ENCODE measurements around the gene PIAS4. TPM values are rescaled to one million over a fixed set of nuclear protein-coding genes. Genes with fewer than 3 reads are reported as not detected.

Gene PIAS4
- total RNA-seq, 1 donor from 2014 or later: 95.8 TPM

DNA sequence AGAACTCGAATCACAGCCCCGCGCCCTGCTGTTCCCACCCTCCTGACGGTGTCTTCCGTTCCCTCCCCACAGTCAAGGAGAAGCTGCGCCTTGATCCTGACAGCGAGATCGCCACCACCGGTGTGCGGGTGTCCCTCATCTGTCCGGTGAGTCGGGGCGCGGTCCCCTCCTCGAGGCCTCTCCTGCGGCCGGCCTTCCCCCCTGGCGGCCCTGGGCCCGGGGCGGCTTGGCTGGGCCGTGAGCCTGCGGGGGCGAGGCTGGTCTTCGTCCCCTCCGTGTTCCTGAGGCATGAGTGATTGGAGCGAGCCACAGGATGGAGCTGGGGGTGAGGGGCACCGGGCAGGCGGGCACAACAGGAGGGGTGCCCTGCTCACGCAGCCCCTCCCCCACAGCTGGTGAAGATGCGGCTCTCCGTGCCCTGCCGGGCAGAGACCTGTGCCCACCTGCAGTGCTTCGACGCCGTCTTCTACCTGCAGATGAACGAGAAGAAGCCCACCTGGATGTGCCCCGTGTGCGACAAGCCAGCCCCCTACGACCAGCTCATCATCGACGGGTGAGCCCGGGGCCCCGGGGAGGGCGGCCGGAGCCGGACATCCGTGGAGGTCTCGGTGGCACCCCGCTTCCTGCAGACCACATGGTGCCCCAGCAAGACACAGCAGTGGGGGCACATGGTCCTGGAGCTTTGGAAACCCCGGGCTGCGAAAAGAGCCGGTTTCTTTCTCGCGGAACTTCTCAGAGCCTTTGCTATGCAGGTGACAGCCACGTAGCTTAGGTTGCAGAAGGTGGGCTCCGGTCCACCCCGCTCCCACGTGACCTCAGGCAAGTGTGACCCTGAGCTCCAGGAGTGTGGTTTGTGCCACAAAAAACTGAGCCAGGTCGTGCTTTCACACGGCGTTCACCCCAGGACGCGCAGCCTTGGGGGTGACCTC, 25.8 kb downstream of the PIAS4 start:
- H3K4me1 Mint-ChIP-seq (ENCODE audit: low read depth, unreplicated experiment): peaks cover 2% of the 10 kb centered on the region
- DNase-seq: no peak
- H3K4me3 Mint-ChIP-seq (ENCODE audit: unreplicated experiment): no peak overlapping the region
- H3K36me3 Mint-ChIP-seq (ENCODE audit: unreplicated experiment): no peaks in the 10 kb centered on the region
- peaks cover 7% of the 10 kb centered on the region for H3K27me3 Mint-ChIP-seq (ENCODE audit: unreplicated experiment)
- H3K27ac Mint-ChIP-seq (ENCODE audit: unreplicated experiment): no peak overlapping the region
- H3K9me3 Mint-ChIP-seq (ENCODE audit: unreplicated experiment): peaks cover 4% of the 10 kb centered on the region
- TF ChIP-seq, protein P1, sequence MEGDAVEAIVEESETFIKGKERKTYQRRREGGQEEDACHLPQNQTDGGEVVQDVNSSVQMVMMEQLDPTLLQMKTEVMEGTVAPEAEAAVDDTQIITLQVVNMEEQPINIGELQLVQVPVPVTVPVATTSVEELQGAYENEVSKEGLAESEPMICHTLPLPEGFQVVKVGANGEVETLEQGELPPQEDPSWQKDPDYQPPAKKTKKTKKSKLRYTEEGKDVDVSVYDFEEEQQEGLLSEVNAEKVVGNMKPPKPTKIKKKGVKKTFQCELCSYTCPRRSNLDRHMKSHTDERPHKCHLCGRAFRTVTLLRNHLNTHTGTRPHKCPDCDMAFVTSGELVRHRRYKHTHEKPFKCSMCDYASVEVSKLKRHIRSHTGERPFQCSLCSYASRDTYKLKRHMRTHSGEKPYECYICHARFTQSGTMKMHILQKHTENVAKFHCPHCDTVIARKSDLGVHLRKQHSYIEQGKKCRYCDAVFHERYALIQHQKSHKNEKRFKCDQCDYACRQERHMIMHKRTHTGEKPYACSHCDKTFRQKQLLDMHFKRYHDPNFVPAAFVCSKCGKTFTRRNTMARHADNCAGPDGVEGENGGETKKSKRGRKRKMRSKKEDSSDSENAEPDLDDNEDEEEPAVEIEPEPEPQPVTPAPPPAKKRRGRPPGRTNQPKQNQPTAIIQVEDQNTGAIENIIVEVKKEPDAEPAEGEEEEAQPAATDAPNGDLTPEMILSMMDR (IDR thresholded peaks at IDR 0.05; ENCODE audit: partially characterized antibody, unreplicated experiment): no peak

- TF ChIP-seq, protein P1 (IDR thresholded peaks at IDR 0.05; ENCODE audit: partially characterized antibody, unreplicated experiment): no peak
- Mint-ChIP-seq H3K27me3 (ENCODE audit: unreplicated experiment) (peaks cover 12% of the 10 kb centered on the region), H3K4me1 (ENCODE audit: low read depth, unreplicated experiment) (peaks cover 4% of the 10 kb centered on the region), H3K27ac (ENCODE audit: unreplicated experiment) (no peak overlapping the region), H3K36me3 (ENCODE audit: unreplicated experiment) (no peaks in the 10 kb centered on the region), H3K9me3 (ENCODE audit: unreplicated experiment) (peaks cover 9% of the 10 kb centered on the region), H3K4me3 (ENCODE audit: unreplicated experiment) (no peak overlapping the region)
- DNase-seq: no peak
Measured at GRCh38 chr19:4034048-4035017, 26.8 kb downstream of the PIAS4 start.

DNA sequence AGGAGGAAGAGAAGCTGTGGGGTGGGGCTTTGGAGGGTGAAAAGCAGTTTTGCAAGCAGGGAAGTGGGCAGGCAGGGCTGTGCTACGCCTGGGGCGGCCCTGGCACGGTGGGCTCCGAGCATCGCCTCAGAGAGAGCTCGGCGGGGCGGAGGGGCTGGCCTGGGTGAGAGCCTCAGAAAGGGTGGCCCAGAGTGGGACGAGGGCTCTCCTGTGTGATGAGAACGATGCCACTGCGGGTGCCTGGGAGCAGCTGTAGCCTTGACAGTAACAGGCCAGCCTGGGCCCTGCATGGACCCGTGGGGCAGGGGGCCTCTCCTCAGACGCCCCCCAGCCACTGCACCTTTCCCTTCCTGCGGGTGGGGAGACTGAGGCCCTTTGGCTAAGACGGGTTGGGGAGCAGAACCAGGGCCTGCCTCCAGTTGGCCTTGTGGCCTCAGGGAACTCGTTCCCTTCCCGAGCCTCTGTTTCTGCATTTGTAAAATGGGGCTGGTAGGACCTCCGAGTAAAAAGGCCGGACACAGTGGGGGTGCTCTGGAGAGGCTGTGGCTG, 27.6 kb downstream of the PIAS4 start:
- TF ChIP-seq, protein P1 (IDR thresholded peaks at IDR 0.05; ENCODE audit: partially characterized antibody, unreplicated experiment): no peak
- no peak overlapping the region for H3K4me3 Mint-ChIP-seq (ENCODE audit: unreplicated experiment)
- H3K36me3 Mint-ChIP-seq (ENCODE audit: unreplicated experiment): no peaks in the 10 kb centered on the region
- peaks cover 13% of the 10 kb centered on the region for H3K27me3 Mint-ChIP-seq (ENCODE audit: unreplicated experiment)
- peaks cover 15% of the 10 kb centered on the region for H3K9me3 Mint-ChIP-seq (ENCODE audit: unreplicated experiment)
- no peak overlapping the region for H3K27ac Mint-ChIP-seq (ENCODE audit: unreplicated experiment)
- DNase-seq: no peak
- peaks cover 4% of the 10 kb centered on the region for H3K4me1 Mint-ChIP-seq (ENCODE audit: low read depth, unreplicated experiment)

DNA sequence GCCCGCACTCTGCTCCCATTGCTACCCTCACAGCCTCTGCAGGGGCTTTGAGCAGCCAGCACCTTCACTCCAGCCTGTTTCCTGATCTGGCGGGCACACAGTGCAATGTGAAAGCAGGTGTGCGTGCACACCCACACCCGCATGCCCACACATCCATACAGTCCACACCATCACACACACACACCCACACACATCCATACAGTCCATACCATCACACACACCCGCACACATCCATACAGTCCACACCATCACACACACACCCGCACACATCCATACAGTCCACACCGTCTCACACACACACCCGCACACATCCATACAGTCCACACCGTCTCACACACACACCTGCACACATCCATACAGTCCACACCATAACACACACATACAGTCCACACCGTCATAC, 28.0 kb downstream of the PIAS4 start:
- H3K36me3 Mint-ChIP-seq (ENCODE audit: unreplicated experiment): no peaks in the 10 kb centered on the region
- H3K4me3 Mint-ChIP-seq (ENCODE audit: unreplicated experiment): no peak overlapping the region
- TF ChIP-seq, protein P1 (IDR thresholded peaks at IDR 0.05; ENCODE audit: partially characterized antibody, unreplicated experiment): no peak
- DNase-seq: no peak
- no peak overlapping the region for H3K27ac Mint-ChIP-seq (ENCODE audit: unreplicated experiment)
- H3K4me1 Mint-ChIP-seq (ENCODE audit: low read depth, unreplicated experiment): peaks cover 4% of the 10 kb centered on the region
- H3K27me3 Mint-ChIP-seq (ENCODE audit: unreplicated experiment): peaks cover 17% of the 10 kb centered on the region
- H3K9me3 Mint-ChIP-seq (ENCODE audit: unreplicated experiment): peaks cover 19% of the 10 kb centered on the region
